Measurements from ENCODE around the gene NEDD4L. TPM values are rescaled to one million over a fixed set of nuclear protein-coding genes. Genes with fewer than 3 reads are reported as not detected.

The NEDD4L gene
- total RNA-seq, 2 experiments from 2014 or later: 3.2 to 3.3 TPM

DNA sequence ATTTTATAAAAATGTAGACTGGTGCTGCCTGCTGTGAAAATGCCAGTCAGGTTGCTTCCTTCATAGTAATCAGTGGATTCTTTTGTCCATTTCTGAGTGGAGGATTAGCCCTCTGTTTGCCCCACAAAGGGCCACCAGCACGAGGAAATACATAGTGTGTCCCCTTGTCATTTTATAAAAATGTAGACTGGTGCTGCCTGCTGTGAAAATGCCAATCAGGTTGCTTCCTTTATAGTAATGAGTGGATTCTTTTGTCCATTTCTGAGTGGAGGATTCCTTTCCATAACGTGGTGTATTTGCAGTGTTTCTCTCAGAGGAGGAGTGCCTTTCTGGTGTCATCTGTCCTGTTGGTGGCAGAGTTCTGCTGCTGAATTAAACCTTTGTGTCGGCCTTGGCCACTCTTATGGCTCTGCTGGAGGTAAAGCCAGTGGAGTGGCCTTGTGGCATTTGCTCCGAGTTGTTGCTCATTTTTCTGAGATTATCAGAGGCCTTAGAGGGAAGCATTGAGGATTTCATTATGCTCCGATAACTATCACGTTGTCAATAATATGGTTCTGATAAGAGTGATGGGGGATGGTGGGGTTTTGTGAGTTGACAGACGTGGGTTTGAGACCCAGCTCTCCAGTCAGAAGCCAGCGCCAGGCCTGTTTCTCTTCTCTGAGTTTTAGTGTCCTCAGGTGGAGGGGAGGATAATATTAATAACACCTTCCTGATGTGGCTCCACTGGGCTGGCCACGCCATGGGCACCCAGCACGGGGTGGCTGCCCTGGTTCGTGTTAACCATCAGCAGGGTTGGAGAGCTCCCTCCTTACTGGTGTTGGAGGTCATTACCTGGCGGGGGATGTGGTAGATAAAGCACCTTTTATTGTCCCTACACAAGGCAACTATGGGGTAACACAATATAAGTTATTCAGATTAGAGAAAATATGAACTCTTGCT, 96.6 kb downstream of the NEDD4L start:
- no peak overlapping the region for H3K4me2 ChIP-seq (ENCODE audit: low read length)
- ChIA-PET POLR2A (no interaction called here), CTCF (ENCODE audit: unreplicated experiment) (no interaction called here)
- H3K4me1 ChIP-seq (ENCODE audit: insufficient read depth, low read length, poor library complexity, severe bottlenecking): no peaks in the 10 kb centered on the region
- no TSS peak for BruUV-seq (replicated peaks)
- intact Hi-C loops (cut with micrococcal nuclease; ENCODE audit: unreplicated experiment): no loop called here
- H3K79me2 ChIP-seq (ENCODE audit: insufficient read depth, low read depth, low read length): no peaks in the 10 kb centered on the region
- no peaks in the 10 kb centered on the region for H3K36me3 ChIP-seq (ENCODE audit: insufficient read depth, low read length)
- no peak for DNase-seq (ENCODE audit: low spot score)
- TF ChIP-seq EZH2phosphoT487 (IDR thresholded peaks at IDR 0.05; ENCODE audit: borderline replicate concordance, low read depth, low read length): no peak
- TF ChIP-seq, protein P1, sequence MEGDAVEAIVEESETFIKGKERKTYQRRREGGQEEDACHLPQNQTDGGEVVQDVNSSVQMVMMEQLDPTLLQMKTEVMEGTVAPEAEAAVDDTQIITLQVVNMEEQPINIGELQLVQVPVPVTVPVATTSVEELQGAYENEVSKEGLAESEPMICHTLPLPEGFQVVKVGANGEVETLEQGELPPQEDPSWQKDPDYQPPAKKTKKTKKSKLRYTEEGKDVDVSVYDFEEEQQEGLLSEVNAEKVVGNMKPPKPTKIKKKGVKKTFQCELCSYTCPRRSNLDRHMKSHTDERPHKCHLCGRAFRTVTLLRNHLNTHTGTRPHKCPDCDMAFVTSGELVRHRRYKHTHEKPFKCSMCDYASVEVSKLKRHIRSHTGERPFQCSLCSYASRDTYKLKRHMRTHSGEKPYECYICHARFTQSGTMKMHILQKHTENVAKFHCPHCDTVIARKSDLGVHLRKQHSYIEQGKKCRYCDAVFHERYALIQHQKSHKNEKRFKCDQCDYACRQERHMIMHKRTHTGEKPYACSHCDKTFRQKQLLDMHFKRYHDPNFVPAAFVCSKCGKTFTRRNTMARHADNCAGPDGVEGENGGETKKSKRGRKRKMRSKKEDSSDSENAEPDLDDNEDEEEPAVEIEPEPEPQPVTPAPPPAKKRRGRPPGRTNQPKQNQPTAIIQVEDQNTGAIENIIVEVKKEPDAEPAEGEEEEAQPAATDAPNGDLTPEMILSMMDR (conservative IDR thresholded peaks at IDR 0.05; ENCODE audit: low read length): no peak
- H4K20me1 ChIP-seq (ENCODE audit: insufficient read depth, low read length): no peaks in the 10 kb centered on the region
- H3K9me3 ChIP-seq (ENCODE audit: low read length): no peaks in the 10 kb centered on the region
- no peaks in the 10 kb centered on the region for H3K9me2 ChIP-seq (ENCODE audit: insufficient read depth, low read length)
- H3K4me3 ChIP-seq (ENCODE audit: low read depth, low read length, poor library complexity, severe bottlenecking): no peak overlapping the region
- H3K27ac ChIP-seq (ENCODE audit: low read depth, low read length, poor library complexity, severe bottlenecking): no peak overlapping the region
- H2AFZ ChIP-seq (ENCODE audit: low read length): no peak overlapping the region

DNA sequence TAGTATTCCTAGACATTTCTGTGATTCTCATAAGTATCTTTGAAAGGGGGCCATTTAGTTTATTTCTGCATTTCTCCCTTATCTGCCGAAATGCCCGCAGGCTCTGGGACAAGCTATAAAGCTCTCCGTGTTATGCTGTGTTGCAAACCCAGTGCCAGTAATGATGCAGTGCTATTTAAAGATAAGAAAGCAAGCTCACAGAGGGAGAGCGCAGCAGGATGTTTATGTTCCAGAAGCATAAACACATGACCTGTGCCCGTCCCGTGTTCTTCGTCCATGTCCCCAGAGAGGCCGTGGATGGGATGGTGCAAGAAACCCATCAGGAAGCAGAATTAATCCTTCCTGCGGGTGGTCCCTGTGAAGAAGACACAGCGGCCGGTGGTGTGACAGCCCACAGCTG, 99.4 kb downstream of the NEDD4L start:
- ChIA-PET POLR2A (no interaction called here), CTCF (ENCODE audit: unreplicated experiment) (no interaction called here)
- Histone ChIP-seq H3K36me3 (ENCODE audit: insufficient read depth, low read length) (no peaks in the 10 kb centered on the region), H3K9me3 (ENCODE audit: low read length) (no peaks in the 10 kb centered on the region), H2AFZ (ENCODE audit: low read length) (no peak overlapping the region), H3K4me2 (ENCODE audit: low read length) (no peak overlapping the region), H4K20me1 (ENCODE audit: insufficient read depth, low read length) (no peaks in the 10 kb centered on the region), H3K79me2 (ENCODE audit: insufficient read depth, low read depth, low read length) (no peaks in the 10 kb centered on the region), H3K27ac (ENCODE audit: low read depth, low read length, poor library complexity, severe bottlenecking) (no peak overlapping the region), H3K4me1 (ENCODE audit: insufficient read depth, low read length, poor library complexity, severe bottlenecking) (no peaks in the 10 kb centered on the region), H3K9me2 (ENCODE audit: insufficient read depth, low read length) (no peaks in the 10 kb centered on the region), H3K4me3 (ENCODE audit: low read depth, low read length, poor library complexity, severe bottlenecking) (no peak overlapping the region)
- DNase-seq (ENCODE audit: low spot score): no peak
- TF ChIP-seq, protein P1 (conservative IDR thresholded peaks at IDR 0.05; ENCODE audit: low read length): no peak
- no peak for TF ChIP-seq EZH2phosphoT487 (IDR thresholded peaks at IDR 0.05; ENCODE audit: borderline replicate concordance, low read depth, low read length)
- intact Hi-C loops (cut with micrococcal nuclease; ENCODE audit: unreplicated experiment): no loop called here
- BruUV-seq (replicated peaks): no TSS peak

DNA sequence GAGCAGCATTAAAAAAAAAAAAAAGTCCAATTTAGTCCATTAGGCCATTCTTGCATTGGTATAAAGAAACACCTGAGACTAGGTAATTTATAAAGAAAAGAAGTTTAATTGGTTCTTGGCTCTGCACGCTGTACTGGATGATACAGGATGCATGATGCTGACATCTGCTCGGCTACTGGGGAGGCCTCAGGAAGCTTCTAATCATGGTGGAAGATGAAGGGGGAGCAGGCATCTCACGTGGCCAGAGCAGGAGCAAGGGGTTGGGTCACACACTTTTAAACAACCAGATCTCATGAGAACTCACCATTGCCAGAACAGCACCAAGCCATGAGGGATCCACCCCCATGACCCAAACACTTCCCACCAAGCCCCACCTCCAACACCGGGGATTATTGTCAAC, 100.1 kb downstream of the NEDD4L start:
- no peak overlapping the region for H3K4me2 ChIP-seq (ENCODE audit: low read length)
- H3K9me3 ChIP-seq (ENCODE audit: low read length): no peaks in the 10 kb centered on the region
- no peaks in the 10 kb centered on the region for H3K36me3 ChIP-seq (ENCODE audit: insufficient read depth, low read length)
- TF ChIP-seq, protein P1 (conservative IDR thresholded peaks at IDR 0.05; ENCODE audit: low read length): no peak
- no peak for TF ChIP-seq EZH2phosphoT487 (IDR thresholded peaks at IDR 0.05; ENCODE audit: borderline replicate concordance, low read depth, low read length)
- CTCF ChIA-PET (ENCODE audit: unreplicated experiment): no interaction called here
- no peak overlapping the region for H3K27ac ChIP-seq (ENCODE audit: low read depth, low read length, poor library complexity, severe bottlenecking)
- intact Hi-C loops (cut with micrococcal nuclease; ENCODE audit: unreplicated experiment): no loop called here
- no peak overlapping the region for H3K4me3 ChIP-seq (ENCODE audit: low read depth, low read length, poor library complexity, severe bottlenecking)
- no peaks in the 10 kb centered on the region for H3K79me2 ChIP-seq (ENCODE audit: insufficient read depth, low read depth, low read length)
- H2AFZ ChIP-seq (ENCODE audit: low read length): no peak overlapping the region
- no peaks in the 10 kb centered on the region for H4K20me1 ChIP-seq (ENCODE audit: insufficient read depth, low read length)
- no peaks in the 10 kb centered on the region for H3K4me1 ChIP-seq (ENCODE audit: insufficient read depth, low read length, poor library complexity, severe bottlenecking)
- POLR2A ChIA-PET: interaction anchor here (0.6 kb wide), 1 partner anchor 37 kb away, joined by 4 read pairs; no protein-coding TSS in a partner anchor
- BruUV-seq (replicated peaks): no TSS peak
- H3K9me2 ChIP-seq (ENCODE audit: insufficient read depth, low read length): no peaks in the 10 kb centered on the region
- DNase-seq (ENCODE audit: low spot score): no peak

Data from OCI-LY7 (cell line).